ENCODE data around the gene KIAA2012. TPM values are rescaled to one million over a fixed set of nuclear protein-coding genes. Genes with fewer than 3 reads are reported as not detected.

The KIAA2012 gene
- total RNA-seq, 1 donor from 2014 or later, result not detected

- TF ChIP-seq CTCF (IDR thresholded peaks at IDR 0.05; ENCODE audit: insufficient read depth, low read length, severe bottlenecking), result no peak
- no peak overlapping the region for H3K4me3 ChIP-seq (ENCODE audit: low read depth, low read length)
- FAIRE-seq (no peak), DNase-seq (ENCODE audit: low read depth) (no peak)
- no peaks in the 10 kb centered on the region for H3K27me3 ChIP-seq (ENCODE audit: control insufficient read depth, insufficient read depth, low read length)
- H3K36me3 ChIP-seq (ENCODE audit: control insufficient read depth, insufficient read depth, low read length), result no peaks in the 10 kb centered on the region
Observed at GRCh38 chr2:202165208-202165607, 92.2 kb downstream of the KIAA2012 start.

- TF ChIP-seq CTCF (IDR thresholded peaks at IDR 0.05; ENCODE audit: insufficient read depth, low read length, severe bottlenecking), result no peak
- Histone ChIP-seq H3K4me3 (ENCODE audit: low read depth, low read length) (no peak overlapping the region), H3K27me3 (ENCODE audit: control insufficient read depth, insufficient read depth, low read length) (no peaks in the 10 kb centered on the region), H3K36me3 (ENCODE audit: control insufficient read depth, insufficient read depth, low read length) (no peaks in the 10 kb centered on the region)
- FAIRE-seq, result no peak
- DNase-seq (ENCODE audit: low read depth), result no peak
Observed at GRCh38 chr2:202165945-202166344, 92.9 kb downstream of the KIAA2012 start.

GRCh38 chr2:202169131-202169530, 96.1 kb downstream of the KIAA2012 start:
- TF ChIP-seq CTCF (IDR thresholded peaks at IDR 0.05; ENCODE audit: insufficient read depth, low read length, severe bottlenecking), result no peak
- no peak overlapping the region for H3K4me3 ChIP-seq (ENCODE audit: low read depth, low read length)
- no peaks in the 10 kb centered on the region for H3K27me3 ChIP-seq (ENCODE audit: control insufficient read depth, insufficient read depth, low read length)
- no peaks in the 10 kb centered on the region for H3K36me3 ChIP-seq (ENCODE audit: control insufficient read depth, insufficient read depth, low read length)
- no peak for DNase-seq (ENCODE audit: low read depth)
- no peak for FAIRE-seq

GRCh38 chr2:202169832-202170424, 96.9 kb downstream of the KIAA2012 start:
- Histone ChIP-seq H3K4me3 (ENCODE audit: low read depth, low read length) (no peak overlapping the region), H3K27me3 (ENCODE audit: control insufficient read depth, insufficient read depth, low read length) (no peaks in the 10 kb centered on the region), H3K36me3 (ENCODE audit: control insufficient read depth, insufficient read depth, low read length) (no peaks in the 10 kb centered on the region)
- no peak for FAIRE-seq
- TF ChIP-seq CTCF (IDR thresholded peaks at IDR 0.05; ENCODE audit: insufficient read depth, low read length, severe bottlenecking), result no peak
- DNase-seq (ENCODE audit: low read depth), result no peak

GRCh38 chr2:202171241-202171825, 98.3 kb downstream of the KIAA2012 start:
- Histone ChIP-seq H3K4me3 (ENCODE audit: low read depth, low read length) (no peak overlapping the region), H3K36me3 (ENCODE audit: control insufficient read depth, insufficient read depth, low read length) (no peaks in the 10 kb centered on the region), H3K27me3 (ENCODE audit: control insufficient read depth, insufficient read depth, low read length) (no peaks in the 10 kb centered on the region)
- no peak for FAIRE-seq
- no peak for DNase-seq (ENCODE audit: low read depth)
- no peak for TF ChIP-seq CTCF (IDR thresholded peaks at IDR 0.05; ENCODE audit: insufficient read depth, low read length, severe bottlenecking)
